Heart right ventricle (tissue), 16 donors: ENCODE measurements around the gene FBXO38. TPM values are rescaled to one million over a fixed set of nuclear protein-coding genes. Genes with fewer than 3 reads are reported as not detected.
A peak's percentile ranks its signal among the peaks of the same experiment; 100 is the strongest.

Experiments used
- ATAC-seq, 8 donors: fragments of 200-7000 bp; cut with Tn5 transposase; one replicate each; pipeline ENCODE4 v1.9.1; 2020; ENCODE audit warnings: mild to moderate bottlenecking in 8 of 8, moderate library complexity in 8 of 8, moderate number of reproducible peaks in 1 of 8
- DNase-seq, 2 donors: peaks; one replicate each; pipeline ENCODE4 v3.0.0-alpha.2; 2020
- H3K27ac ChIP-seq, 10 donors: fragments of 200-600 bp; sonication (generic) in 2 of 10; one replicate each; pipeline versions ENCODE4 v1.5.0 to v1.8.0; 2020 to 2022; ENCODE audit warnings: mild to moderate bottlenecking in 3 of 10
- H3K27me3 ChIP-seq, 7 donors: fragments of 200-600 bp; one replicate each; pipeline ENCODE4 v1.8.0; 2021 to 2022; ENCODE audit warnings: mild to moderate bottlenecking in 2 of 7
- H3K36me3 ChIP-seq, 9 donors: fragments of 200-600 bp; sonication (generic) in 1 of 9; one replicate each; pipeline versions ENCODE4 v1.5.0 to v1.8.0; 2020 to 2022; ENCODE audit warnings: mild to moderate bottlenecking in 2 of 9
- H3K4me1 ChIP-seq, 9 donors: fragments of 200-600 bp; sonication (generic) in 1 of 9; one replicate each; pipeline versions ENCODE4 v1.5.0 to v1.8.0; 2020 to 2022; ENCODE audit warnings: mild to moderate bottlenecking in 4 of 9
- H3K4me3 ChIP-seq, 10 donors: fragments of 200-600 bp; sonication (generic) in 2 of 10; one replicate each; pipeline versions ENCODE4 v1.5.0 to v1.8.0; 2020 to 2022; ENCODE audit warnings: mild to moderate bottlenecking in 7 of 10, moderate library complexity in 2 of 10
- H3K9me3 ChIP-seq, 11 donors: fragments of 200-600 bp in 10 of 11; sonication (generic) in 2 of 11; one replicate each; pipeline versions ENCODE4 v1.5.0 to v1.8.0; 2013 to 2022; ENCODE audit warnings: mild to moderate bottlenecking in 2 of 11, control low read depth in 1 of 11, moderate library complexity in 1 of 11
- CTCF ChIP-seq, 9 donors: fragments of 200-600 bp; sonication (generic) in 2 of 9; IDR thresholded peaks; one replicate each; pipeline versions ENCODE4 v1.5.0 to v1.8.0; 2021 to 2022; ENCODE audit warnings: antibody characterized with exemption in 9 of 9, mild to moderate bottlenecking in 5 of 9, moderate library complexity in 1 of 9
- WGBS, 2 donors: extraction: QIAGEN DNeasy Blood & Tissue Kit; methylation state at CpG; one replicate each; pipeline ENCODE4 v1.1.7; 2013; ENCODE audit warnings: inconsistent platforms in 1 of 2; 5-methylcytosine and 5-hydroxymethylcytosine counted together
- intact Hi-C, 10 donors: fragments of 100-400 bp; cut with DNase I; formaldehyde crosslinking; loops; one replicate each; pipeline versions ENCODE4 v1.11.1 to v1.14.2; 2022
- polyA plus RNA-seq, 2 donors: library from polyadenylated mRNA; stranded (reverse); fragments of 200-250 nt; gene quantifications; one replicate each; pipeline ENCODE4 v1.2.3, GENCODE V29; 2013
- total RNA-seq, 10 donors: library from RNA; stranded (reverse); fragmentation: NEBNext Ultra II Directional in 3 of 10; extraction: Animal tissue kit (Norgen Biotek cat#: 25700) in 3 of 10; gene quantifications; one replicate each; pipeline versions ENCODE4 v1.2.1 to v1.2.4, GENCODE V29; 2021 to 2023
- donor health status: Arrhythmogenic right ventricular cardiomyopathy.
- donor health status: ischemic (EF 13 %, LVEDD 7.1; RV severe dilation, severe dysfunction).
- donor health status: healthy with polysubstance abuse.
- donor health status: DM: no; HTN: yes; CAD: no.
- donor health status: DM: no; HTN: no; CAD: no.
- donor health status: ischemic (EF 25% LVEDD 6.9; RV normal size, moderate dysfunction).
- donor health status: ischemic (EF 25% LVEDD 5.7; RV mildly dilated, moderate dysfunction).
- donor health status: healthy.
- donor health status: DM: yes; HTN: yes; CAD: no.
- donor health status: Ischemic cardiomyopathy.
- donor health status: ischemic (EF 35%, LVEDD 5.7; RV mildly dilated, moderate dysfunction).
- donor health status: nonischemic (EF 11% LVEDD 7.7; RV severe dilation, severe dysfunction).
- donor health status: DM: yes; HTN: yes; CAD: no.
- donor health status: PGD.
- donor health status: ischemic (EF 29% LVEDD 5.4; RV normal size, mild dysfunction).
- donor health status: nonischemic (EF 23%, LVEDD 6.1; RV moderate dilation, normal function).

FBXO38 gene
- total and polyA plus RNA-seq, 12 donors: 10.2 to 66.4 (median 46.6) TPM

GRCh38 chr5:148486456-148486855 is 102.7 kb downstream of the FBXO38 start:
- Histone ChIP-seq H3K27ac (no peak overlapping the region), H3K27me3 (peaks cover 0 to 10% (median 0%) of the 10 kb centered on the region in 7 donors), H3K36me3 (no peaks in the 10 kb centered on the region), H3K4me3 (no peak overlapping the region), H3K4me1 (peaks cover 0 to 26% (median 12%) of the 10 kb centered on the region in 9 donors), H3K9me3 (no peaks in the 10 kb centered on the region)
- intact Hi-C loops: no loop called here
- ATAC-seq (no peak), DNase-seq (no peak)
- WGBS, 2 donors: 85 to 90% methylated on average over 3 of the region's 3 CpGs
- no peak for TF ChIP-seq CTCF (IDR thresholded peaks at IDR 0.05)

GRCh38 chr5:148488757-148489156 is 105.0 kb downstream of the FBXO38 start:
- TF ChIP-seq CTCF (IDR thresholded peaks at IDR 0.05): no peak
- Histone ChIP-seq H3K36me3 (no peaks in the 10 kb centered on the region), H3K27me3 (peaks cover 0 to 5% (median 0%) of the 10 kb centered on the region in 7 donors), H3K27ac (no peak overlapping the region), H3K9me3 (no peaks in the 10 kb centered on the region), H3K4me3 (no peak overlapping the region), H3K4me1 (peaks cover 0 to 19% (median 9%) of the 10 kb centered on the region in 9 donors)
- intact Hi-C loops: no loop called here
- 80 to 83% methylated on average over 2 of the region's 2 CpGs for WGBS, 2 donors
- ATAC-seq (no peak), DNase-seq (no peak)

GRCh38 chr5:148491015-148491792 is 107.4 kb downstream of the FBXO38 start:
- 42 to 53% methylated on average over 10 of the region's 10 CpGs for WGBS, 2 donors
- H3K4me3 ChIP-seq: no peak overlapping the region
- H3K27me3 ChIP-seq: no peaks in the 10 kb centered on the region
- no peaks in the 10 kb centered on the region for H3K9me3 ChIP-seq
- peak overlapping the region in 5 of 10 donors; percentile 25 to 59 (median 42) for H3K27ac ChIP-seq
- no peaks in the 10 kb centered on the region for H3K36me3 ChIP-seq
- no peak for TF ChIP-seq CTCF (IDR thresholded peaks at IDR 0.05)
- DNase-seq: no peak
- peak; percentile 78 to 97 (median 86) for ATAC-seq
- intact Hi-C loops: no loop called here
- H3K4me1 ChIP-seq: peaks cover 0 to 19% (median 9%) of the 10 kb centered on the region in 9 donors

GRCh38 chr5:148491793-148492184 is 108.0 kb downstream of the FBXO38 start:
- H3K4me1 ChIP-seq: peaks cover 0 to 19% (median 9%) of the 10 kb centered on the region in 9 donors
- peak overlapping the region in 4 of 10 donors; percentile 25 to 59 (median 46) for H3K27ac ChIP-seq
- intact Hi-C loops: no loop called here
- TF ChIP-seq CTCF (IDR thresholded peaks at IDR 0.05): no peak
- WGBS, 2 donors: 79 to 81% methylated on average over 6 of the region's 6 CpGs
- H3K9me3 ChIP-seq: no peaks in the 10 kb centered on the region
- DNase-seq: no peak
- H3K27me3 ChIP-seq: no peaks in the 10 kb centered on the region
- peak in 4 of 8 donors; percentile 5 to 31 (median 20) for ATAC-seq
- H3K4me3 ChIP-seq: no peak overlapping the region
- no peaks in the 10 kb centered on the region for H3K36me3 ChIP-seq
